K562 (cell line): ENCODE results near the gene BAZ2A. TPM values are rescaled to one million over a fixed set of nuclear protein-coding genes. Genes with fewer than 3 reads are reported as not detected.

Experiments
- DIDO1 ChIP-seq: fragments of 450-650 bp; IDR thresholded peaks from 2 replicates; pipeline ENCODE4 v1.6.1; 2016; ENCODE audit warnings: low read depth, missing biosample characterization, missing genetic modification characterization
- ETV6 ChIP-seq, 3 experiments: fragments of 150-350 bp in 1 of 3; sonication (generic) in 1 of 3; formaldehyde crosslinking in 1 of 3; IDR thresholded peaks; 2 replicates each; pipeline versions ENCODE4 v1.6.1 to v1.8.0; 2014 to 2022; ENCODE audit warnings: borderline replicate concordance in 2 of 3, low read depth in 2 of 3, antibody characterized with exemption in 1 of 3, low read length in 1 of 3, mild to moderate bottlenecking in 1 of 3, missing genetic modification reagents in 1 of 3
- NCOA1 ChIP-seq: fragments of 450-650 bp; IDR thresholded peaks from 2 replicates; pipeline ENCODE4 v1.6.1; 2016; ENCODE audit warnings: low read depth
- NCOR1 ChIP-seq: fragments of 450-650 bp; IDR thresholded peaks from 2 replicates; pipeline ENCODE4 v1.6.1; 2016; ENCODE audit warnings: mild to moderate bottlenecking, moderate library complexity
- RBM39 ChIP-seq: fragments of 200-400 bp; formaldehyde crosslinking; optimal IDR thresholded peaks from 2 replicates; pipeline ENCODE3; 2018; ENCODE audit warnings: low read depth, low read length
- SLC30A9 ChIP-seq: fragments of 250-450 bp; sonication (Bioruptor Pico); IDR thresholded peaks from 2 replicates; pipeline ENCODE4 v1.8.0; 2022; ENCODE audit warnings: mild to moderate bottlenecking, moderate library complexity
- SMARCA5 ChIP-seq: fragments of 450-650 bp; IDR thresholded peaks from 2 replicates; pipeline ENCODE4 v1.6.1; 2016
- SP2 ChIP-seq: IDR thresholded peaks from 2 replicates; pipeline ENCODE4 v1.6.1; 2011; ENCODE audit warnings: mild to moderate bottlenecking, low read depth, low read length, moderate library complexity; ENCODE audit not compliant: poor library complexity, severe bottlenecking; ENCODE audit errors: extremely low read depth
- TAF9B ChIP-seq: fragments of 450-650 bp; IDR thresholded peaks from 2 replicates; pipeline ENCODE4 v1.6.1; 2018; ENCODE audit warnings: mild to moderate bottlenecking; ENCODE audit not compliant: partially characterized antibody
- TRIM24 ChIP-seq, 2 experiments: fragments of 450-650 bp; IDR thresholded peaks; 2 replicates each; pipeline ENCODE4 v1.6.1; 2016
- YBX1 ChIP-seq: fragments of 450-650 bp; IDR thresholded peaks from 2 replicates; pipeline ENCODE4 v1.7.1; 2016; ENCODE audit warnings: mild to moderate bottlenecking
- ZBTB8A ChIP-seq: fragments of 450-650 bp; IDR thresholded peaks from 2 replicates; pipeline ENCODE4 v1.6.1; 2018; ENCODE audit warnings: mild to moderate bottlenecking, moderate library complexity; ENCODE audit not compliant: partially characterized antibody
- ZNF140 ChIP-seq: fragments of 250-450 bp; sonication (Bioruptor Pico); IDR thresholded peaks from 2 replicates; pipeline ENCODE4 v1.8.0; 2021; ENCODE audit warnings: moderate library complexity, mild to moderate bottlenecking, inconsistent platforms
- polyA plus RNA-seq, 8 experiments: library from polyadenylated mRNA; depleted of rRNA in 4 of 8; stranded (reverse) in 5 of 8; unstranded in 3 of 8; fragments of >200 nt; fragmentation: Nextera tagmentation in 2 of 8; fragmentation: Illumina TruSeq in 1 of 8; extraction: Ambion mirVana in 2 of 8; extraction: Trizol in 1 of 8; gene quantifications; 2 replicates each; pipeline versions ENCODE4 v1.2.1 to v1.2.3, GENCODE V29; 2011 to 2014; ENCODE audit warnings: inconsistent platforms in 1 of 8, missing spikeins in 1 of 8
- total RNA-seq, 7 experiments: library from RNA; depleted of rRNA in 6 of 7; stranded (reverse); fragments of >200 nt in 6 of 7; fragmentation: Illumina TruSeq in 2 of 7; extraction: Trizol in 2 of 7; gene quantifications; 2 replicates each; pipeline versions ENCODE4 v1.2.1 to v1.2.3, GENCODE V29; 2011 to 2021; ENCODE audit warnings: low replicate concordance in 1 of 7
- TF ChIP-seq, protein P1 (sequence below): fragments of 450-650 bp; formaldehyde crosslinking; conservative IDR thresholded peaks from 2 replicates; pipeline ENCODE4 v1.4.0; 2022; ENCODE audit warnings: mild to moderate bottlenecking, missing genetic modification characterization
- TF ChIP-seq, protein P2 (sequence below): sonication (generic); formaldehyde crosslinking; IDR thresholded peaks from 2 replicates; pipeline ENCODE4 v1.8.0; 2022; ENCODE audit warnings: mild to moderate bottlenecking, missing genetic modification reagents
- TF ChIP-seq, protein P3 (sequence below), 2 experiments: IDR thresholded peaks; 2 replicates each; pipeline ENCODE4 v1.6.1; 2012; ENCODE audit warnings: improper control_type of control experiment in 2 of 2, low read depth in 2 of 2, low read length in 2 of 2, borderline replicate concordance in 1 of 2
- TF ChIP-seq, protein P4 (sequence below): fragments of 450-650 bp; IDR thresholded peaks from one replicate; pipeline ENCODE4 v1.6.1; 2018; ENCODE audit warnings: mild to moderate bottlenecking, moderate library complexity; ENCODE audit not compliant: partially characterized antibody

The BAZ2A gene
- total and polyA plus RNA-seq, 9 of the 15 experiments (the other 6 are each of a cell fraction or from before 2014, with no cell fraction given), result 4.5 to 86.4 (median 26.2) TPM

DNA sequence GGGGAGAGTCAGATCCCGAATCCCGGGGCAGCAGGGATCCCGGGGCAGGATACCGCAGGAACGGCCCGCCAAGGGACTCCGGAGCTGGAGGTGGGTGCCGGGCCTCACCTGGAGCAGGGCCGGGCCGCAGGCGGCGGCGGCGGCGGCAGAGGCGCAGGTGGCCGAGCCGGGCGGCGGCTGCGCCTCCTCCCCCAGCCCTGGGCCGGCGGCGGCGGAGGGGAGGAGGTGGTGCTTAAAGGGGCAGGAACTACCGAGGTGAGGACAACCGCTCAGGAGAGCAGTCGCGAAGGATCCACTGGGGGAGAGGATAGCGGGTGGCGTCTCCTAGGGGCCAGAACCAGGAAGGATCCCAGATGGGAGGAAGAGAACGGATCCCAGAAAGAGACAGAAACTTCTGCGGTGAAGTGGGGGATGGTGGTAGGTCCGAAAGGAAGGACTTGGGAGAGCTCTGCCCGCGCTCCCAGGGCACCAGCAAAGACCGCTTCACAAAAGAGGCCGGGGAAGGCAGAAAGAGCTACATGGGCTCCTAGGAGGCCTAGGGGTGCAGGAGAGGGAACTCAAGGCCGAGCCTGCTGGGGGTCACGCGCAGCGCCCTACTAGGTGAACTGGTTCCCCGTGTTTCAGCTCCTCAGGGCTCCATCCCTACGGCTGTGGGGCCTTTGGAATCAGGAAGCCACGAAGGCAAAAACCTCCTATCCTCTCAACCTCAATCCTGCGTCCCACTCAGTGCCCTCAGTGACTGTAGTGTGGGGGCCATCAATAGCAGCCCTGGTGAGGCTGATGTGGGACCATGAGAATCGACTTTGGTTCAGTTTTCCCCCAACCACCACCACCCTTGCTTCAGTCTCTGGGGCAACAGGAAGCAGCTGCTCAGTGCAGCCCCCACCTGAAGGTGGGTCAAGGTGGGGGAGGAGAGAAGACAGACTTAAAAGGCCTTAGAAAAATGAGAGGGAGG lies 5.0 kb upstream of the BAZ2A start (continued):
- TF ChIP-seq DIDO1 (tag) (no peak), YBX1 (no peak), SP2 (no peak), ETV6 (IDR thresholded peaks at IDR 0.05; ENCODE audit: borderline replicate concordance in 1 of 2, low read depth in 2 of 2, low read length in 1 of 2) (no peak), ETV6 (CRISPR knock-in tag; IDR thresholded peaks at IDR 0.05; ENCODE audit: borderline replicate concordance) (no peak), ZNF140 (CRISPR knock-in tag) (no peak), TAF9B (no peak), ZBTB8A (no peak), TRIM24 (IDR thresholded peaks at IDR 0.05) (no peak), RBM39 (peak; percentile 54), SLC30A9 (CRISPR knock-in tag) (no peak), NCOR1 (no peak), SMARCA5 (no peak), NCOA1 (no peak)
- TF ChIP-seq, protein P1, sequence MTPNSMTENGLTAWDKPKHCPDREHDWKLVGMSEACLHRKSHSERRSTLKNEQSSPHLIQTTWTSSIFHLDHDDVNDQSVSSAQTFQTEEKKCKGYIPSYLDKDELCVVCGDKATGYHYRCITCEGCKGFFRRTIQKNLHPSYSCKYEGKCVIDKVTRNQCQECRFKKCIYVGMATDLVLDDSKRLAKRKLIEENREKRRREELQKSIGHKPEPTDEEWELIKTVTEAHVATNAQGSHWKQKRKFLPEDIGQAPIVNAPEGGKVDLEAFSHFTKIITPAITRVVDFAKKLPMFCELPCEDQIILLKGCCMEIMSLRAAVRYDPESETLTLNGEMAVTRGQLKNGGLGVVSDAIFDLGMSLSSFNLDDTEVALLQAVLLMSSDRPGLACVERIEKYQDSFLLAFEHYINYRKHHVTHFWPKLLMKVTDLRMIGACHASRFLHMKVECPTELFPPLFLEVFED, result no peak
- TF ChIP-seq, protein P2, sequence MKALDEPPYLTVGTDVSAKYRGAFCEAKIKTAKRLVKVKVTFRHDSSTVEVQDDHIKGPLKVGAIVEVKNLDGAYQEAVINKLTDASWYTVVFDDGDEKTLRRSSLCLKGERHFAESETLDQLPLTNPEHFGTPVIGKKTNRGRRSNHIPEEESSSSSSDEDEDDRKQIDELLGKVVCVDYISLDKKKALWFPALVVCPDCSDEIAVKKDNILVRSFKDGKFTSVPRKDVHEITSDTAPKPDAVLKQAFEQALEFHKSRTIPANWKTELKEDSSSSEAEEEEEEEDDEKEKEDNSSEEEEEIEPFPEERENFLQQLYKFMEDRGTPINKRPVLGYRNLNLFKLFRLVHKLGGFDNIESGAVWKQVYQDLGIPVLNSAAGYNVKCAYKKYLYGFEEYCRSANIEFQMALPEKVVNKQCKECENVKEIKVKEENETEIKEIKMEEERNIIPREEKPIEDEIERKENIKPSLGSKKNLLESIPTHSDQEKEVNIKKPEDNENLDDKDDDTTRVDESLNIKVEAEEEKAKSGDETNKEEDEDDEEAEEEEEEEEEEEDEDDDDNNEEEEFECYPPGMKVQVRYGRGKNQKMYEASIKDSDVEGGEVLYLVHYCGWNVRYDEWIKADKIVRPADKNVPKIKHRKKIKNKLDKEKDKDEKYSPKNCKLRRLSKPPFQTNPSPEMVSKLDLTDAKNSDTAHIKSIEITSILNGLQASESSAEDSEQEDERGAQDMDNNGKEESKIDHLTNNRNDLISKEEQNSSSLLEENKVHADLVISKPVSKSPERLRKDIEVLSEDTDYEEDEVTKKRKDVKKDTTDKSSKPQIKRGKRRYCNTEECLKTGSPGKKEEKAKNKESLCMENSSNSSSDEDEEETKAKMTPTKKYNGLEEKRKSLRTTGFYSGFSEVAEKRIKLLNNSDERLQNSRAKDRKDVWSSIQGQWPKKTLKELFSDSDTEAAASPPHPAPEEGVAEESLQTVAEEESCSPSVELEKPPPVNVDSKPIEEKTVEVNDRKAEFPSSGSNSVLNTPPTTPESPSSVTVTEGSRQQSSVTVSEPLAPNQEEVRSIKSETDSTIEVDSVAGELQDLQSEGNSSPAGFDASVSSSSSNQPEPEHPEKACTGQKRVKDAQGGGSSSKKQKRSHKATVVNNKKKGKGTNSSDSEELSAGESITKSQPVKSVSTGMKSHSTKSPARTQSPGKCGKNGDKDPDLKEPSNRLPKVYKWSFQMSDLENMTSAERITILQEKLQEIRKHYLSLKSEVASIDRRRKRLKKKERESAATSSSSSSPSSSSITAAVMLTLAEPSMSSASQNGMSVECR (CRISPR knock-in tag), result no peak
- TF ChIP-seq, protein P3, sequence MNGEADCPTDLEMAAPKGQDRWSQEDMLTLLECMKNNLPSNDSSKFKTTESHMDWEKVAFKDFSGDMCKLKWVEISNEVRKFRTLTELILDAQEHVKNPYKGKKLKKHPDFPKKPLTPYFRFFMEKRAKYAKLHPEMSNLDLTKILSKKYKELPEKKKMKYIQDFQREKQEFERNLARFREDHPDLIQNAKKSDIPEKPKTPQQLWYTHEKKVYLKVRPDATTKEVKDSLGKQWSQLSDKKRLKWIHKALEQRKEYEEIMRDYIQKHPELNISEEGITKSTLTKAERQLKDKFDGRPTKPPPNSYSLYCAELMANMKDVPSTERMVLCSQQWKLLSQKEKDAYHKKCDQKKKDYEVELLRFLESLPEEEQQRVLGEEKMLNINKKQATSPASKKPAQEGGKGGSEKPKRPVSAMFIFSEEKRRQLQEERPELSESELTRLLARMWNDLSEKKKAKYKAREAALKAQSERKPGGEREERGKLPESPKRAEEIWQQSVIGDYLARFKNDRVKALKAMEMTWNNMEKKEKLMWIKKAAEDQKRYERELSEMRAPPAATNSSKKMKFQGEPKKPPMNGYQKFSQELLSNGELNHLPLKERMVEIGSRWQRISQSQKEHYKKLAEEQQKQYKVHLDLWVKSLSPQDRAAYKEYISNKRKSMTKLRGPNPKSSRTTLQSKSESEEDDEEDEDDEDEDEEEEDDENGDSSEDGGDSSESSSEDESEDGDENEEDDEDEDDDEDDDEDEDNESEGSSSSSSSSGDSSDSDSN (IDR thresholded peaks at IDR 0.05; ENCODE audit: borderline replicate concordance in 1 of 2, low read depth in 2 of 2, low read length in 2 of 2), result peak in 1 of 2 experiments; percentile 92; a peak in 2 of 4 replicates
- TF ChIP-seq, protein P4, sequence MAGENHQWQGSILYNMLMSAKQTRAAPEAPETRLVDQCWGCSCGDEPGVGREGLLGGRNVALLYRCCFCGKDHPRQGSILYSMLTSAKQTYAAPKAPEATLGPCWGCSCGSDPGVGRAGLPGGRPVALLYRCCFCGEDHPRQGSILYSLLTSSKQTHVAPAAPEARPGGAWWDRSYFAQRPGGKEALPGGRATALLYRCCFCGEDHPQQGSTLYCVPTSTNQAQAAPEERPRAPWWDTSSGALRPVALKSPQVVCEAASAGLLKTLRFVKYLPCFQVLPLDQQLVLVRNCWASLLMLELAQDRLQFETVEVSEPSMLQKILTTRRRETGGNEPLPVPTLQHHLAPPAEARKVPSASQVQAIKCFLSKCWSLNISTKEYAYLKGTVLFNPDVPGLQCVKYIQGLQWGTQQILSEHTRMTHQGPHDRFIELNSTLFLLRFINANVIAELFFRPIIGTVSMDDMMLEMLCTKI, result no peak
